Neuronal stem cell (in vitro differentiated cells): Measurements from ENCODE around the gene UBE2J2.
A peak's percentile ranks its signal among the peaks of the same experiment; 100 is the strongest.

Experiments
- DNase-seq: peaks from one replicate; pipeline ENCODE4 v3.0.0-alpha.2; 2013; ENCODE audit warnings: low spot score
- H2AFZ ChIP-seq: one replicate; pipeline ENCODE4 v1.6.1; 2013; ENCODE audit warnings: mild to moderate bottlenecking, low read length, inconsistent platforms
- H2AK5ac ChIP-seq: 2 replicates; pipeline ENCODE4 v1.6.1; 2013; ENCODE audit warnings: low read depth, mild to moderate bottlenecking, inconsistent platforms, low read length, moderate library complexity, mixed read lengths
- H2BK120ac ChIP-seq: 2 replicates; pipeline ENCODE4 v1.6.1; 2013; ENCODE audit warnings: low read depth, mild to moderate bottlenecking, inconsistent platforms, low read length, moderate library complexity, mixed read lengths
- H2BK12ac ChIP-seq: one replicate; pipeline ENCODE4 v1.6.1; 2013; ENCODE audit warnings: low read length, inconsistent platforms
- H2BK15ac ChIP-seq: 2 replicates; pipeline ENCODE4 v1.6.1; 2013; ENCODE audit warnings: mild to moderate bottlenecking, low read length, inconsistent platforms, mixed read lengths
- H2BK5ac ChIP-seq: one replicate; pipeline ENCODE4 v1.6.1; 2013; ENCODE audit warnings: inconsistent platforms, mild to moderate bottlenecking, low read length, moderate library complexity
- H3K14ac ChIP-seq: one replicate; pipeline ENCODE4 v1.6.1; 2013; ENCODE audit warnings: low read length, inconsistent platforms
- H3K18ac ChIP-seq: 2 replicates; pipeline ENCODE4 v1.6.1; 2013; ENCODE audit warnings: low read length, inconsistent platforms
- H3K23ac ChIP-seq: 2 replicates; pipeline ENCODE4 v1.6.1; 2013; ENCODE audit warnings: low read depth, mild to moderate bottlenecking, mixed read lengths, low read length, inconsistent platforms; ENCODE audit not compliant: poor library complexity
- H3K27ac ChIP-seq: replicated peaks from 3 replicates; pipeline ENCODE4 v1.5.1; 2013; ENCODE audit warnings: low read length, inconsistent platforms
- H3K27me3 ChIP-seq, 3 experiments: 2 replicates each; pipeline ENCODE4 v1.6.1; 2013; ENCODE audit warnings: low read length in 3 of 3, mild to moderate bottlenecking in 2 of 3, inconsistent platforms in 1 of 3, low read depth in 1 of 3, mixed read lengths in 1 of 3, moderate library complexity in 1 of 3; ENCODE audit not compliant: control insufficient read depth in 3 of 3, insufficient read depth in 3 of 3
- H3K36me3 ChIP-seq, 2 donors: replicated peaks in 1 of 2; 2 replicates each; pipeline ENCODE4 v1.6.1; 2013; ENCODE audit warnings: low read length in 2 of 2; ENCODE audit not compliant: control insufficient read depth in 2 of 2, insufficient read depth in 2 of 2
- H3K4ac ChIP-seq: 2 replicates; pipeline ENCODE4 v1.6.1; 2013; ENCODE audit warnings: inconsistent platforms, mild to moderate bottlenecking, low read length, moderate library complexity
- H3K4me1 ChIP-seq, 2 donors: 1 replicate in 1 of 2; 2 replicates in 1 of 2; pipeline ENCODE4 v1.6.1; 2013; ENCODE audit warnings: low read length in 2 of 2, low read depth in 1 of 2; ENCODE audit not compliant: control insufficient read depth in 2 of 2, insufficient read depth in 1 of 2
- H3K4me2 ChIP-seq: one replicate; pipeline ENCODE4 v1.6.1; 2013; ENCODE audit warnings: mild to moderate bottlenecking, low read length, inconsistent platforms; ENCODE audit not compliant: insufficient read depth, poor library complexity, severe bottlenecking
- H3K4me3 ChIP-seq, 2 donors: 2 replicates each; pipeline ENCODE4 v1.5.1; 2013; ENCODE audit warnings: low read length in 2 of 2, mild to moderate bottlenecking in 2 of 2, inconsistent platforms in 1 of 2, moderate library complexity in 1 of 2
- H3K79me1 ChIP-seq: one replicate; pipeline ENCODE4 v1.6.1; 2013; ENCODE audit warnings: low read depth, mild to moderate bottlenecking, inconsistent platforms, low read length, moderate library complexity
- H3K9ac ChIP-seq: one replicate; pipeline ENCODE4 v1.6.1; 2013; ENCODE audit warnings: mild to moderate bottlenecking, low read depth, low read length, inconsistent platforms; ENCODE audit not compliant: poor library complexity
- H3K9me3 ChIP-seq, 2 donors: replicated peaks in 1 of 2; 2 replicates each; pipeline versions ENCODE3 to v1.6.1; 2013; ENCODE audit warnings: low read length in 2 of 2, mild to moderate bottlenecking in 2 of 2, inconsistent platforms in 1 of 2, low read depth in 1 of 2, mixed read lengths in 1 of 2, moderate library complexity in 1 of 2; ENCODE audit not compliant: control insufficient read depth in 2 of 2, insufficient read depth in 1 of 2
- H4K8ac ChIP-seq: one replicate; pipeline ENCODE4 v1.6.1; 2013; ENCODE audit warnings: low read depth, mild to moderate bottlenecking, inconsistent platforms, low read length, moderate library complexity
- H4K91ac ChIP-seq: one replicate; pipeline ENCODE4 v1.6.1; 2013; ENCODE audit warnings: low read length, low read depth, mild to moderate bottlenecking, inconsistent platforms; ENCODE audit not compliant: poor library complexity
- WGBS, 2 donors: extraction: QIAGEN DNeasy Blood & Tissue Kit; methylation state at CpG; one replicate each; pipeline ENCODE4 v1.1.7; 2013; ENCODE audit warnings: missing lambda C conversion rate in 2 of 2, mixed read lengths in 1 of 2; ENCODE audit not compliant: insufficient read length in 2 of 2, insufficient replicate concordance in 1 of 2; ENCODE audit errors: extremely low coverage in 2 of 2; 5-methylcytosine and 5-hydroxymethylcytosine counted together

The UBE2J2 gene

DNA sequence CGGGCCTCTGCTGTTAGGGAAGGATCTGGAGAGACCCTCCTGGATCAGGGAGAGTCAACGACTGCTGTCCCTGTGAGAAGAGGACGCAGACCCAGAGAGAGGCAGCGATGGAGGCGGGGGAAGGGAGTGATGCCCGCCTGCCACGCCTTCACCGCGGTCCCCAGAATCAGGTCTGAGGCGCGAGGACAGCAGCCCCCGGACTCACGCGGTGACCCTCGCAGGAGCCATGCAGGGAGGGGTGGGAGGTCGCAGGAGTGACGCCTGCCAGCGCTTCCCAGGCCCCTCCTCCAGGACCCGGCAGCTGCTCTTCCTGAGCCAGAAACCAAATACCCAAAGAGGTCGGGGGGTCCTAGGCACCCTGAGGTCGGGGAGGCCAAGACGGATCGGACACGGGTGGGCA, 53.5 kb downstream of the UBE2J2 start:
- Histone ChIP-seq H3K4me1 (no peaks in the 10 kb centered on the region), H3K4me2 (no peak overlapping the region), H2AK5ac (no peak overlapping the region), H2BK12ac (no peak overlapping the region), H2AFZ (no peak overlapping the region), H3K4me3 (no peak overlapping the region), H3K9ac (no peak overlapping the region), H3K18ac (no peak overlapping the region), H2BK15ac (no peak overlapping the region), H3K27ac (no peak overlapping the region), H3K9me3 (peaks cover 0 to 5% of the 10 kb centered on the region in 2 donors), H3K23ac (no peak overlapping the region), H4K8ac (no peak overlapping the region), H3K4ac (no peak overlapping the region), H3K36me3 (peaks cover 21 to 76% of the 10 kb centered on the region in 2 donors), H3K14ac (no peak overlapping the region), H2BK120ac (no peak overlapping the region), H4K91ac (no peak overlapping the region), H2BK5ac (no peak overlapping the region), H3K27me3 (peaks cover 0 to 3% (median 0%) of the 10 kb centered on the region in 3 experiments), H3K79me1 (peaks cover 11% of the 10 kb centered on the region)
- no peak for DNase-seq
- no CpG with 5 or more reads among the region's 24 CpGs for WGBS, 2 donors

DNA sequence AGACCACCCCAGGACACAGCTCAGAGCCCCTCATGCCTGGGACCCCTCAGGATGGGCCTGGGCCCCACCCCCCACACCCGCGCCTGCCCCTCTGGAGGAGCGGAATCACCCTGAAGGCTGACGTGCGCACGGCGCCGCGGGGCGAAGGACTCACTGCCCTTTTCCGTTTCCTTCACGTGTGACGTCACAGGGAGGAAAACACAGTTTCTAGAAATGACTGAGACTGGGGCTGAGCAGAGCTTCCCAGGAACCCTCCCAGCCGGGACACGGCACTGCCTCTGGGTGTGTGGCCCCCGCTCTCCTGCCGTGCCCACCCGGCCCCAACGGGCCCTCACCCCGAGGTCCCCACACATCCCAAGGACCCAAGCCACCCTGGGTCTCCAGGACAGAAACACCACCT, 54.3 kb downstream of the UBE2J2 start:
- DNase-seq, result no peak
- Histone ChIP-seq H2BK12ac (no peak overlapping the region), H3K9me3 (peaks cover 0 to 5% of the 10 kb centered on the region in 2 donors), H4K8ac (no peak overlapping the region), H4K91ac (no peak overlapping the region), H2AFZ (no peak overlapping the region), H3K36me3 (peaks cover 21 to 67% of the 10 kb centered on the region in 2 donors), H3K4ac (no peak overlapping the region), H3K4me2 (no peak overlapping the region), H3K27me3 (peaks cover 0 to 3% (median 0%) of the 10 kb centered on the region in 3 experiments), H2BK120ac (no peak overlapping the region), H3K18ac (no peak overlapping the region), H3K23ac (peak overlapping the region; percentile 55), H2BK15ac (no peak overlapping the region), H3K27ac (no peak overlapping the region), H3K14ac (no peak overlapping the region), H2BK5ac (no peak overlapping the region), H3K4me1 (no peaks in the 10 kb centered on the region), H3K9ac (no peak overlapping the region), H3K79me1 (peaks cover 5% of the 10 kb centered on the region), H3K4me3 (no peak overlapping the region), H2AK5ac (no peak overlapping the region)
- no CpG with 5 or more reads among the region's 20 CpGs for WGBS, 2 donors

DNA sequence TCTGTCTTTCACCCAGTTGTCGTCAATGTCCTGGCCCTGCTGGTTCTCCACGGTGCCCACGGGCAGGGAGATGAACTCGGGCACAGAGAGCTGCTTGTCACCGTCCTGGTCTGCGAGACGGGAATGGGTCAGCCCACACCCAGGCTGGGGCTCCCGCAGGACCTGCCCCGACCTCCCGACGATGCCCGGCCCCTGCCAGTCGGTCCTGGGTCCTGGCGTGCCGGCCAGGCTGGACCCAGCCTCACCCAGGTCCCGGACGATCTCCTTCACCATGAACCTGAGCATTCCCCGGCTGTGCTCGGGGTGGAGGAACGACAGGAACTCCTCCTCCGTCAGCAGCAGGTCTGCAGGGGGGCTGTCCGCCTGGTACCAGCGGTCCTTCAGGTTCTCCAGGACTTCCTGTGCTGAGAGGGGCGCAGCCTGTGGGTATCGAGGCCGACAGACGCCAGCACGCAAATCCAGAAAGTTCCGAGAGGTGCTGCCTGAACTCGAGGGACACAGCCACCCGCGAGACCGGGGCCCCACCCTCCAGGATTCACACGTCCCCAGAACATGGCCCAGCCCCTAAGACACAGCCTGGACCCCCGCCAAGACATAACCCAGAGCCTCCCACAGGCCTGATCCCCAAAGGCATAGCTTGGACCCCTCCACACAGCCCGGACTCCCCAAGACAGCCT, 55.0 kb downstream of the UBE2J2 start:
- Histone ChIP-seq H2AK5ac (no peak overlapping the region), H2AFZ (no peak overlapping the region), H3K4ac (no peak overlapping the region), H3K23ac (no peak overlapping the region), H4K8ac (no peak overlapping the region), H3K4me2 (no peak overlapping the region), H3K4me3 (no peak overlapping the region), H3K14ac (no peak overlapping the region), H3K27me3 (peaks cover 0 to 3% (median 0%) of the 10 kb centered on the region in 3 experiments), H3K36me3 (peaks cover 21 to 63% of the 10 kb centered on the region in 2 donors), H3K18ac (no peak overlapping the region), H3K9ac (no peak overlapping the region), H2BK15ac (no peak overlapping the region), H2BK12ac (no peak overlapping the region), H3K4me1 (no peaks in the 10 kb centered on the region), H3K27ac (no peak overlapping the region), H2BK120ac (no peak overlapping the region), H4K91ac (no peak overlapping the region), H3K9me3 (peaks cover 0 to 5% of the 10 kb centered on the region in 2 donors), H2BK5ac (no peak overlapping the region), H3K79me1 (peaks cover 5% of the 10 kb centered on the region)
- WGBS, 2 donors, result no CpG with 5 or more reads among the region's 36 CpGs
- DNase-seq, result no peak

DNA sequence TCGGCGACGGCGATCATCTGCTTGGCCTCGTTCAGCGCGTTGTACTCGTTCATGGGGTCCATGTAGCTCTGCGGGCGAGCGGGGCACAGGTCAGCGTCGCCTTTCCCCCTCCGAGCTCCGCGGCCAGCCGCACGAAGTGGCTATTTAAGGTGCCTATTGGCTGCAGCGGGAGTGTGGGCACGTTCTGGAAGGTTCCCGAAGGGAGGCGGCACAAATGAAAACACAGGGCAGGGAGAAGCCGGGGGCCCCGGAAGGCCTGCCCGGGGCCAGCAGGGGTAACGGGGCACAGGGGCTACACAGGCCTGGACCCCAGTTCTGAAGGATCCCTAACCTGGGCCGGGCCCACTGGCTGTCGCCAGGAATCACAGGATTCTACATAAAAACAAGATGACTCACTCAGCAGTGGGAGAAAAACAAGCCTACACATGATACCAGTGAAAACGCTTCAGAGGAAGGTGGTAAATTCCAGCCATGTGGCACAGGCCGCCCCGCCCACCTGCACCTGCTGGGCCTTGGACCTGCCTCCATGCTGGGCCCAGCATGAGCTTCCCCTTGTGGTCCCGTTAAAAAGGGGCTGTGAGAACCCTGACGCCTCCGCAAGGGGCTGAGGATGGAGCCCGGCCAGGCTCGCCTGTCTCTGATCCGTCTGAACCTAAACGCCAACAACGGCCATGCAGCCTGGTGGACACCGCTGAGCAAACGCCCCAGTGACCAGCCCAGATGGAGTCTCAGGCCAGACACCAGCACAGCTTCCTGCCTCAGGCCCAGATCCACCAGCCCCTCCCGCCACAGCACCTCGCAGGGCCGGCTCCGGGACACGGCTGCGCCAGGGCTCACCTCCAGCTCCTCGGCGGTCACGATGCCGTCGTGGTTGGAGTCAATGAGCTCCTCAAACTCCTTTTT, 55.8 kb downstream of the UBE2J2 start:
- no peak for DNase-seq
- WGBS, 2 donors, result no CpG with 5 or more reads among the region's 52 CpGs
- Histone ChIP-seq H3K4me3 (no peak overlapping the region), H2BK12ac (no peak overlapping the region), H3K4me2 (no peak overlapping the region), H3K4ac (no peak overlapping the region), H3K14ac (no peak overlapping the region), H3K9ac (no peak overlapping the region), H2BK120ac (no peak overlapping the region), H4K8ac (no peak overlapping the region), H3K4me1 (no peaks in the 10 kb centered on the region), H3K27me3 (peaks cover 0 to 1% (median 0%) of the 10 kb centered on the region in 3 experiments), H3K23ac (no peak overlapping the region), H2BK15ac (no peak overlapping the region), H2BK5ac (no peak overlapping the region), H3K9me3 (peaks cover 0 to 2% of the 10 kb centered on the region in 2 donors), H4K91ac (no peak overlapping the region), H2AK5ac (no peak overlapping the region), H3K79me1 (peaks cover 4% of the 10 kb centered on the region), H2AFZ (no peak overlapping the region), H3K27ac (no peak overlapping the region), H3K18ac (no peak overlapping the region), H3K36me3 (peaks cover 17 to 56% of the 10 kb centered on the region in 2 donors)
